Peyer's patch (tissue), 4 donors: ENCODE results near the gene CAST.

Experiments used
- CTCF ChIP-seq, 6 experiments: fragments of 450-650 bp in 4 of 6; fragments of 200-600 bp in 2 of 6; sonication (generic) in 1 of 6; IDR thresholded peaks; one replicate each; pipeline ENCODE4 v1.5.1; 2017 to 2019; ENCODE audit warnings: antibody characterized with exemption in 6 of 6, mild to moderate bottlenecking in 3 of 6, moderate library complexity in 1 of 6
- POLR2A ChIP-seq, 2 donors: fragments of 450-650 bp; IDR thresholded peaks; one replicate each; pipeline ENCODE4 v1.5.1; 2017; ENCODE audit warnings: antibody characterized with exemption in 2 of 2, mild to moderate bottlenecking in 2 of 2, moderate library complexity in 2 of 2

GRCh38 chr5:96712100-96712746 lies 50.0 kb downstream of the CAST start:
- TF ChIP-seq CTCF (IDR thresholded peaks at IDR 0.05) (no peak), POLR2A (IDR thresholded peaks at IDR 0.05) (no peak)
